ENCODE data around the gene FNIP2. TPM values are rescaled to one million over a fixed set of nuclear protein-coding genes. Genes with fewer than 3 reads are reported as not detected.

The FNIP2 gene
- total and polyA plus RNA-seq, 3 experiments from 2014 or later = 5.1 to 13.3 (median 11.7) TPM

DNA sequence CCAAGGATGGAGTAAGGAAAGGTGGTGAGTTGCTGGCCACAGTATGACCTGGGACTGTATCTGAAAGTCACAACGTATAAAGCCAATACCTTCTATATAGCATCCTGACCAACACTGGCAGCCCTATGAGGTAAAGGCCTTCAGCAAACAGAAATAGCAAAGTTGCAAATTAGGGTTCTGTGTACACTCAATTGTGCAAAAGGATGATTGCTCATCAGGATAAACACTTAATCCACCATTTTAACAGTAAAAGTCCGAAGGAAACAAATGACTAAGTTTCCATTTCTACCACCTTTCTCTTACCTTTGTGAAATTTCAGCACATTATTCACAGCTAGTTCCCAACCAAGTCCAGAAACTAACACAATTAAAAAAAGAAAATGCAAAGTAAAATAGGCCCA lies 1.4 kb upstream of the FNIP2 start:
- peaks cover 0 to 6% (median 0%) of the 10 kb centered on the region in 3 donors for H3K36me3 Mint-ChIP-seq
- ChIA-PET POLR2A (no interaction called here), CTCF (no interaction called here)
- H3K36me3 ChIP-seq (ENCODE audit: insufficient read depth, low read length) = no peaks in the 10 kb centered on the region
- H3K4me1 ChIP-seq (ENCODE audit: insufficient read depth, low read length) = peaks cover 14% of the 10 kb centered on the region
- peaks cover 0 to 5% of the 10 kb centered on the region in 2 donors for H3K27me3 Mint-ChIP-seq
- no peaks in the 10 kb centered on the region for H3K9me3 Mint-ChIP-seq
- no peak overlapping the region for H3K27ac ChIP-seq (ENCODE audit: low read depth, low read length)
- H3K4me3 Mint-ChIP-seq = peak overlapping the region; percentile 13 to 96 (median 87)
- no peaks in the 10 kb centered on the region for H3K27me3 ChIP-seq (ENCODE audit: insufficient read depth, low read length, poor library complexity, severe bottlenecking)
- H3K4me1 Mint-ChIP-seq = peaks cover 26 to 40% (median 37%) of the 10 kb centered on the region in 3 donors
- H3K27ac Mint-ChIP-seq = peak overlapping the region in 6 of 8 donors; percentile 56 to 93 (median 86)
- no peaks in the 10 kb centered on the region for H3K9me3 ChIP-seq (ENCODE audit: low read length)
- no peak for DNase-seq
- H3K4me3 ChIP-seq (ENCODE audit: low read length) = no peak overlapping the region

DNA sequence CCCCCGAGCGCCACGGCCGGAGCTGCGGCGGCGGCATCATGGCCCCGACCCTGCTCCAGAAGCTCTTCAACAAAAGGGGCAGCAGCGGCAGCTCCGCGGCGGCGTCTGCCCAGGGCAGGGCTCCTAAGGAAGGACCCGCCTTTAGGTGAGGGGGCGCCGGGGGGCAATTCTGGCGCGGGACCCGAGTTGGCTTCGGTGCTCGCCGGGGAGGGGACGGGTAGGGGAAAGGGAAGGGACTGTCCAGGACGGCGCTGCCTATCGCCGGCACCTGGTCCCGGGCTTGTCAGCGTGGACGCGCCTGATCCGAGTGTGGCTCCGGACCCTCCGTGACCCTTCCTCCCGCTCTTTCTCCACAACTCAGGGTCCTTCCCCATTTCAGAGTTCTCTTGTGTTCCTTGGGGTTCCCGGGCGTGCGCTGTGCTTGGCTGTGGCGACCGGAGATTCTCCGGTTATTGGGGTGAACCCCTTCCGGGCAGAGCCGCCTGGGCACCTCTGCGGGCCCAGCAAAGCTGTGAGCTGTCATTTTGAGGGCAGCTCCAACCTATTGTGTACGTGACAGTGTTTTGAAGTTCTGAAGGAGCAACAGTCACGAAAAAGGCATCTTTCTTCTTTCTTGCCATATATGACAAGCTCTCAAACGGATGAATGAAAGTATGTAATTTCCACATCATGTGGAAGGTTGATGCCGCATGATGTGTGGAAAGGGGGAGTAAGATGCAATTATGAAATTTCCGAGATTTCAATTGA lies 522 bp downstream of the FNIP2 start:
- Mint-ChIP-seq H3K27ac (peak overlapping the region; percentile 74 to 98 (median 96)), H3K9me3 (no peaks in the 10 kb centered on the region), H3K4me3 (peak overlapping the region; percentile 93 to 98 (median 97)), H3K27me3 (no peaks in the 10 kb centered on the region), H3K36me3 (peaks cover 0 to 6% (median 0%) of the 10 kb centered on the region in 3 donors), H3K4me1 (peaks cover 26 to 49% (median 37%) of the 10 kb centered on the region in 3 donors)
- Histone ChIP-seq H3K9me3 (ENCODE audit: low read length) (no peaks in the 10 kb centered on the region), H3K4me3 (ENCODE audit: low read length) (peak overlapping the region; percentile 67), H3K27ac (ENCODE audit: low read depth, low read length) (peak overlapping the region; percentile 49), H3K27me3 (ENCODE audit: insufficient read depth, low read length, poor library complexity, severe bottlenecking) (no peaks in the 10 kb centered on the region), H3K4me1 (ENCODE audit: insufficient read depth, low read length) (peaks cover 14% of the 10 kb centered on the region), H3K36me3 (ENCODE audit: insufficient read depth, low read length) (no peaks in the 10 kb centered on the region)
- DNase-seq = peak; percentile 20 to 66 (median 36)
- ChIA-PET CTCF (interaction anchor here (0.9 to 1.7 kb wide), 5 partner anchors 13 to 82 kb away, joined by 3 to 6 read pairs (median 4); partner anchors contain the start of gene PPID), POLR2A (no interaction called here)

DNA sequence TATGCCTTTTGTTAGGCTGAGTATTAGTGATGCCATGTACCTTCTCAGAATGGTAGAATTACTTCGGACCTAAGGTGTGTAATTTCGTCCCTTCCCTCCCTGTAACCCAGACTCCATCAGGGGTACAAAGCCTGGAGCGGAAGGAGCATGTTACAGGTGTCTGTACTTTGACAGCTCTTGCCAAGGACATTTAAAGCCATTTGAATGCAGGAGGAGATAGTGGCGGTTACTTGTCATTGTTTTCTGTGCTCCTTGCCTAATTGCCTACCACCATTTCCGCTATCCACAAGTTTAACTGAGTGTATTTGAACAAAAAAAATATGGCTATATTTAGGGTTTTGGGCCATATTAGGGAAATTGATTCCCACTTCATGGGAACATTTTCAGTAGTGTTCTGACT lies 1.8 kb downstream of the FNIP2 start:
- Histone ChIP-seq H3K27ac (ENCODE audit: low read depth, low read length) (no peak overlapping the region), H3K4me3 (ENCODE audit: low read length) (no peak overlapping the region), H3K27me3 (ENCODE audit: insufficient read depth, low read length, poor library complexity, severe bottlenecking) (no peaks in the 10 kb centered on the region), H3K9me3 (ENCODE audit: low read length) (no peaks in the 10 kb centered on the region), H3K4me1 (ENCODE audit: insufficient read depth, low read length) (peaks cover 14% of the 10 kb centered on the region), H3K36me3 (ENCODE audit: insufficient read depth, low read length) (no peaks in the 10 kb centered on the region)
- Mint-ChIP-seq H3K27me3 (no peaks in the 10 kb centered on the region), H3K4me1 (peaks cover 26 to 56% (median 37%) of the 10 kb centered on the region in 3 donors), H3K9me3 (no peaks in the 10 kb centered on the region), H3K4me3 (peak overlapping the region; percentile 30 to 98 (median 93)), H3K27ac (peak overlapping the region in 6 of 8 donors; percentile 15 to 74 (median 65)), H3K36me3 (peaks cover 0 to 6% (median 0%) of the 10 kb centered on the region in 3 donors)
- POLR2A ChIA-PET = no interaction called here
- CTCF ChIA-PET = interaction anchor here (1.3 kb wide), 1 partner anchor 20 kb away, joined by 3 read pairs; no protein-coding TSS in a partner anchor
- no peak for DNase-seq

DNA sequence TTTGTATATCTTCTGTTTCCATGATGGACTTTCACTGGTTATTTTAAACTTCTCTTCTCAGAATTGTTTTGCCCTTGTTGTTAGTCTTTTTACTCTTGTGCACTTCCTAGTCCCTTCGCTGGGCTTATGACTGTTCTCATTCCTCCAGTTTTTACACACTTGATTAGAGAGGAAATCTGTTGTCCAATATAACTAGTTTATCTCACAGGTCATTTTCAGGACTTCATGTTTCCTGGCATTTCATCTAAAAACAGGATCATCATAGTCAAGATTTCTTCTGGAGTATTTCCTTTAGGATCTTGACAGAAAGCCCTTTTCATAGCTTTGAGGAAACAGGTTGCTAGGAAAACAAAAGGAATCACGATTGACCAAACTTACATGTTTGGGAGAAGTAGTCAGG lies 3.0 kb downstream of the FNIP2 start:
- H3K27ac Mint-ChIP-seq = peak overlapping the region in 3 of 8 donors; percentile 13 to 52 (median 51)
- Histone ChIP-seq H3K27me3 (ENCODE audit: insufficient read depth, low read length, poor library complexity, severe bottlenecking) (no peaks in the 10 kb centered on the region), H3K36me3 (ENCODE audit: insufficient read depth, low read length) (no peaks in the 10 kb centered on the region), H3K9me3 (ENCODE audit: low read length) (no peaks in the 10 kb centered on the region), H3K4me1 (ENCODE audit: insufficient read depth, low read length) (peaks cover 14% of the 10 kb centered on the region), H3K4me3 (ENCODE audit: low read length) (no peak overlapping the region), H3K27ac (ENCODE audit: low read depth, low read length) (no peak overlapping the region)
- no peaks in the 10 kb centered on the region for H3K9me3 Mint-ChIP-seq
- H3K4me1 Mint-ChIP-seq = peaks cover 26 to 57% (median 42%) of the 10 kb centered on the region in 3 donors
- ChIA-PET POLR2A (no interaction called here), CTCF (interaction anchor here (1.3 kb wide), 2 partner anchors 9 to 19 kb away, joined by 3 read pairs; no protein-coding TSS in a partner anchor)
- DNase-seq = no peak
- H3K27me3 Mint-ChIP-seq = no peaks in the 10 kb centered on the region
- peak overlapping the region in 3 of 7 donors; percentile 5 to 38 (median 17) for H3K4me3 Mint-ChIP-seq
- peaks cover 0 to 6% (median 0%) of the 10 kb centered on the region in 3 donors for H3K36me3 Mint-ChIP-seq

DNA sequence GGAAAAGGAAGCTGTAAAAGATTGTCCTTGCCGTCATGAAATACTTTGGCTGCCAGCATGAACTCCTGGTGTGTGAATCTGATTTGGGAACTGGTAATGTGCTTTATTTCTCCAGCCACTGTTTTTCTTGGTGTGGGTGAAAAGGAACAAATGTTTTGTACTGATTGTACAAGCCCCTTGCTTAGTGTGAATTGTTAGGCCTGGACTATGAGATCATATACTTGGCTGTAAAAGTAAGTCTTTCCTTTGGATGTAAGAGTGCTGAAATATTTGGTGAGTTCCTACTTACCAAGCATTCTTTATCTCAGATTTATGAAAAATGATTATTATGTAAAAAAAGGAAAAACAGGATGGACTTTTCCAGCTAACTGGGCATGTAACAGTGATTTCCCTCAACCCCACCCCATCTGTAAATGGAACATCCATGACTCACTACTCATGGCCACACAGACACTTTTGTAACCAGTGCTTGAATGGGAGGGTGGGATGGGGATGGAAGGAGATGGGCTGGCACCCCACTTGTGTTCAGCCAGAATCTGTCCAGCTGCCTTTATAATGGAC lies 6.3 kb downstream of the FNIP2 start:
- Histone ChIP-seq H3K27me3 (ENCODE audit: insufficient read depth, low read length, poor library complexity, severe bottlenecking) (no peaks in the 10 kb centered on the region), H3K9me3 (ENCODE audit: low read length) (no peaks in the 10 kb centered on the region), H3K36me3 (ENCODE audit: insufficient read depth, low read length) (no peaks in the 10 kb centered on the region), H3K4me3 (ENCODE audit: low read length) (no peak overlapping the region), H3K27ac (ENCODE audit: low read depth, low read length) (no peak overlapping the region), H3K4me1 (ENCODE audit: insufficient read depth, low read length) (peaks cover 11% of the 10 kb centered on the region)
- Mint-ChIP-seq H3K27ac (no peak overlapping the region), H3K36me3 (no peaks in the 10 kb centered on the region), H3K9me3 (no peaks in the 10 kb centered on the region), H3K4me1 (peaks cover 19 to 59% (median 34%) of the 10 kb centered on the region in 3 donors), H3K27me3 (no peaks in the 10 kb centered on the region), H3K4me3 (no peak overlapping the region)
- DNase-seq = no peak
- CTCF ChIA-PET = no interaction called here
- POLR2A ChIA-PET = no interaction called here

DNA sequence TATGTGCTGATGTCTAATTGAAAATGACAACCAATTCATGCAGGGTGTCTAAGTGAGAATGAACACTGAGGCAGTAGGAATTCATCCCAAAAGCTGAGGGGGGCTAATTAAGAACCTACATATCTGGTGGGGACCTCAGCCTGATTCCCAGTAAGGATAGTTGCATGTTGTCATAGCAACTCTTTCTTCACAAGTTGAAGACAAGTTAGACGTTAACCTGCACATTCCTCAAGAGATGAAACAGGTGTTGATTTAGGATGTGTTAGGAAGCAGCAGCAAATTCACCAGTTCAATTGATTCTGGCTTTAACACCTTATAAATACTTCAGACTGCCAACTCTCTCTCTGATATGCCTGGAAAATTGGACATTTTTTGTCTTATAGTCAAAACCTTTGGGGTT lies 7.3 kb downstream of the FNIP2 start:
- no peak for DNase-seq
- ChIA-PET CTCF (no interaction called here), POLR2A (no interaction called here)
- peaks cover 11% of the 10 kb centered on the region for H3K4me1 ChIP-seq (ENCODE audit: insufficient read depth, low read length)
- Mint-ChIP-seq H3K9me3 (no peaks in the 10 kb centered on the region), H3K27me3 (no peaks in the 10 kb centered on the region), H3K4me3 (no peak overlapping the region), H3K27ac (no peak overlapping the region), H3K4me1 (peaks cover 11 to 50% (median 25%) of the 10 kb centered on the region in 3 donors), H3K36me3 (no peaks in the 10 kb centered on the region)
- H3K27me3 ChIP-seq (ENCODE audit: insufficient read depth, low read length, poor library complexity, severe bottlenecking) = no peaks in the 10 kb centered on the region
- no peaks in the 10 kb centered on the region for H3K9me3 ChIP-seq (ENCODE audit: low read length)
- H3K36me3 ChIP-seq (ENCODE audit: insufficient read depth, low read length) = no peaks in the 10 kb centered on the region
- no peak overlapping the region for H3K4me3 ChIP-seq (ENCODE audit: low read length)
- no peak overlapping the region for H3K27ac ChIP-seq (ENCODE audit: low read depth, low read length)

DNA sequence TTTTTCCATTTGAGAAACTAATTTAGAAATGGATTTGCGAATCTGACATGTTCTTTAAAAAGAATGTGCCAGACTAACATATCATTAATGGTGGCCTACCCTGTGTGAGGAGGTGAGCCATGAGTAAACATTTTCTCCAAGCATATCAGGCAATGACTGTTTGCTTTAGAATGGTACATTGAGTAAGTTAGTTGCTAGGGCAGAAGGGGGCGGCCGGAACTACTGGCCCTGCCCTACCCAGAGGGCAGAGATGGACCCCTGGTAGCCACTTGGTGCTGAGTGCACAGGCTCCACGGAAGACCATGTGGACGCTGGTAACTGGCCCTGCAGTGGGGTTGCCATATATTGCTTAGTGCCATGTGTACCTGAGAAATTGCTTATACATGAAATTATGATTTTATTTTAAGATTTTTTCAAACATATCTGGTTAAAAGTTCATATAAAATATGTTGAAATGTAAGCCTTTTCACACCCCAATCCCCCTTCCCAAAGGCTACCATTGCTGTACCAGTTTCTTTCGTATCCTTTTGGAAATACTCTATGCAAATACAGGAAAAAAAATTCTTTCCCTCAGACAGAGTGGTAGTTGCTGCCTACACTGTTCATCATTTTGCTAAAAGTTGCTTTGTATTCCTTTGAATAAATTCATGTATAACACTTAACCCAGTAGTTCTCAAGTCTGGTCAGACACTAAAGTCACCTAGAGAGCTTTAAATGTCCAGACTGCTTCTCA lies 8.8 kb downstream of the FNIP2 start:
- no peaks in the 10 kb centered on the region for H3K27me3 ChIP-seq (ENCODE audit: insufficient read depth, low read length, poor library complexity, severe bottlenecking)
- H3K27ac ChIP-seq (ENCODE audit: low read depth, low read length) = no peak overlapping the region
- Mint-ChIP-seq H3K27ac (peak overlapping the region in 4 of 8 donors; percentile 5 to 47 (median 37)), H3K27me3 (no peaks in the 10 kb centered on the region), H3K4me3 (peak overlapping the region in 4 of 7 donors; percentile 61 to 79 (median 68)), H3K36me3 (no peaks in the 10 kb centered on the region), H3K9me3 (no peaks in the 10 kb centered on the region), H3K4me1 (peaks cover 6 to 45% (median 25%) of the 10 kb centered on the region in 3 donors)
- POLR2A ChIA-PET = no interaction called here
- peaks cover 11% of the 10 kb centered on the region for H3K4me1 ChIP-seq (ENCODE audit: insufficient read depth, low read length)
- H3K36me3 ChIP-seq (ENCODE audit: insufficient read depth, low read length) = no peaks in the 10 kb centered on the region
- DNase-seq = no peak
- CTCF ChIA-PET = no interaction called here
- H3K4me3 ChIP-seq (ENCODE audit: low read length) = no peak overlapping the region
- H3K9me3 ChIP-seq (ENCODE audit: low read length) = no peaks in the 10 kb centered on the region

All from CD8-positive, alpha-beta memory T cell (primary cell).